Measurements from ENCODE around the gene MAP3K14. TPM values are rescaled to one million over a fixed set of nuclear protein-coding genes. Genes with fewer than 3 reads are reported as not detected.

The MAP3K14 gene
- total and polyA plus RNA-seq, 2 of the 4 experiments (the other 2 are of a cell fraction) = 4.1 to 21.7 TPM

GRCh38 chr17:45335721-45336120 is 18.9 kb upstream of the MAP3K14 start:
- 77% methylated on average over 4 of the region's 5 CpGs; no CpG with 5 or more reads in 1 of the 2 experiments for WGBS, 2 experiments (ENCODE audit: extremely low coverage in 2 of 2, insufficient read length in 1 of 2)
- POLR2A ChIA-PET (ENCODE audit: unreplicated experiment) = no interaction called here
- BruUV-seq (replicated peaks) = no TSS peak

More at GRCh38 chr17:45335721-45336120, 18.9 kb upstream of the MAP3K14 start:
- Histone ChIP-seq H3K4me2 (ENCODE audit: low read depth, low read length) (no peak overlapping the region), H3K36me3 (ENCODE audit: control insufficient read depth, insufficient read depth, low read length) (no peaks in the 10 kb centered on the region), H3K4me3 (ENCODE audit: insufficient read depth, low read depth, low read length) (no peak overlapping the region), H3K56ac (ENCODE audit: extremely low read depth, insufficient read depth, low read length) (no peak overlapping the region), H3K4me1 (ENCODE audit: control insufficient read depth, insufficient read depth, low read length) (peaks cover 9% of the 10 kb centered on the region), H2BK15ac (ENCODE audit: low read depth, low read length) (no peak overlapping the region), H3K79me1 (ENCODE audit: low read depth in 1 of 2, low read length in 2 of 2) (no peaks in the 10 kb centered on the region), H4K8ac (ENCODE audit: low read depth in 2 of 2, low read length in 2 of 2) (no peak overlapping the region), H2AK5ac (ENCODE audit: low read depth, low read length) (no peak overlapping the region), H3K23ac (ENCODE audit: low read depth, low read length) (no peak overlapping the region), H2BK5ac (ENCODE audit: low read depth, low read length, poor library complexity, severe bottlenecking) (no peak overlapping the region), H4K20me1 (ENCODE audit: insufficient read depth, low read length) (no peaks in the 10 kb centered on the region), H2AK9ac (replicated peaks; ENCODE audit: low read depth, low read length, poor library complexity) (no peak overlapping the region), H3K27me3 (ENCODE audit: control insufficient read depth, insufficient read depth, low read length) (no peaks in the 10 kb centered on the region), H2AFZ (replicated peaks; ENCODE audit: low read length, poor library complexity) (no peak overlapping the region), H4K91ac (ENCODE audit: insufficient read depth, low read depth, low read length) (no peak overlapping the region), H4K5ac (ENCODE audit: low read depth, low read length) (no peak overlapping the region), H2BK120ac (ENCODE audit: low read depth, low read length) (no peak overlapping the region), H3K9me1 (ENCODE audit: insufficient read depth, low read length) (peaks cover 10% of the 10 kb centered on the region), H3K14ac (replicated peaks; ENCODE audit: low read depth, low read length) (no peak overlapping the region), H2BK20ac (ENCODE audit: low read depth, low read length) (no peak overlapping the region), H3K4ac (ENCODE audit: low read depth, low read length) (no peak overlapping the region), H3K18ac (ENCODE audit: low read depth, low read length) (no peak overlapping the region), H3K9ac (ENCODE audit: low read depth, low read length) (no peak overlapping the region), H3K27ac (ENCODE audit: insufficient read depth, low read length) (no peak overlapping the region), H3K9me3 (ENCODE audit: control insufficient read depth, insufficient read depth, low read length) (no peaks in the 10 kb centered on the region)
- DNase-seq (no peak), ATAC-seq (ENCODE audit: low read depth) (no peak)
- CTCF ChIA-PET = no interaction called here
- intact Hi-C loops (cut with micrococcal nuclease) (no loop called here), in situ Hi-C loops (cut with MboI; ENCODE audit: low sequenced_read_pairs) (no loop called here), dilution Hi-C loops (cut with HindIII; ENCODE audit: low sequenced_read_pairs, unreplicated experiment) (no loop called here)
- no peak for TF ChIP-seq CTCF (conservative IDR thresholded peaks at IDR 0.05; ENCODE audit: low read depth, low read length)
- no peak for TF ChIP-seq RFX5 (IDR thresholded peaks at IDR 0.05; ENCODE audit: low read depth, low read length)
- TF ChIP-seq CHD1 (IDR thresholded peaks at IDR 0.05; ENCODE audit: low read depth, low read length) = no peak
- no peak for TF ChIP-seq BHLHE40 (IDR thresholded peaks at IDR 0.05; ENCODE audit: low read depth, low read length)
- no peak for TF ChIP-seq RAD21 (IDR thresholded peaks at IDR 0.05; ENCODE audit: low read length)
- no peak for TF ChIP-seq ELK1 (IDR thresholded peaks at IDR 0.05; ENCODE audit: borderline replicate concordance, low read depth, low read length)
- TF ChIP-seq FOS (IDR thresholded peaks at IDR 0.05; ENCODE audit: low read depth, low read length) = no peak
- no peak for TF ChIP-seq MAZ (IDR thresholded peaks at IDR 0.05; ENCODE audit: borderline replicate concordance, low read depth, low read length)
- no peak for TF ChIP-seq SMC3 (IDR thresholded peaks at IDR 0.05; ENCODE audit: low read depth, low read length)
- no peak for TF ChIP-seq CEBPB (IDR thresholded peaks at IDR 0.05; ENCODE audit: low read depth, low read length)
- TF ChIP-seq NFE2L2 (IDR thresholded peaks at IDR 0.05; ENCODE audit: low read depth, low read length) = no peak
- no peak for TF ChIP-seq USF2 (IDR thresholded peaks at IDR 0.05; ENCODE audit: low read depth, low read length)
- no peak for TF ChIP-seq POLR2A (IDR thresholded peaks at IDR 0.05; ENCODE audit: low read depth, low read length)
- TF ChIP-seq RCOR1 (IDR thresholded peaks at IDR 0.05; ENCODE audit: insufficient replicate concordance, low read length) = no peak
- no peak for TF ChIP-seq MXI1 (IDR thresholded peaks at IDR 0.05; ENCODE audit: borderline replicate concordance, low read depth, low read length)
- TF ChIP-seq MAFK (IDR thresholded peaks at IDR 0.05; ENCODE audit: low read depth, low read length) = no peak
